ENCODE results near the gene SELENOF. TPM values are rescaled to one million over a fixed set of nuclear protein-coding genes. Genes with fewer than 3 reads are reported as not detected.

Gene SELENOF
- total RNA-seq, 4 donors from 2014 or later = 46.1 to 119 (median 98.0) TPM

DNA sequence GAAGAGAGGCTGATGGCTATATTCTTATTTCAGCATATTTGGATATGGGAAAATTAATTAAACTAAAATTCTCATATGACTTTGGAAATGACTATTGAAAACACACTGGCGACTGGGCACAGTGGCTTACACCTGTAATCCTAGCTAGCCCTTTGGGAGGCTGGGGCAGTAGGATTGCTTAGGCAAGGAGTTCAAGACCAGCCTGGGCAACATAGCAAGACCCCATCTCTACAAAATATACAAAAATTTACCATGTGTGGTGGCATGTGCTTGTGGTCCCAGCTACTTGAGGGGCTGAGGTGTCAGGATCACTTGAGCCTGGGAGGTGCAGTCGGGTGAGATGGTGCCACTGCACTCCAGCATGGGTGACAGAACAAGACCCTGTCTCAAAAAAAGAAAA, 26.7 kb upstream of the SELENOF start:
- Histone ChIP-seq H3K9me3 (no peaks in the 10 kb centered on the region), H3K27ac (no peak overlapping the region), H3K4me3 (no peak overlapping the region), H3K36me3 (no peaks in the 10 kb centered on the region), H3K4me1 (no peaks in the 10 kb centered on the region), H3K27me3 (no peaks in the 10 kb centered on the region)
- no peak for DNase-seq
- 93 to 94% methylated on average over 2 of the region's 2 CpGs for WGBS, 2 donors
- intact Hi-C loops (cut with DNase I) = no loop called here
- TF ChIP-seq, protein P1, sequence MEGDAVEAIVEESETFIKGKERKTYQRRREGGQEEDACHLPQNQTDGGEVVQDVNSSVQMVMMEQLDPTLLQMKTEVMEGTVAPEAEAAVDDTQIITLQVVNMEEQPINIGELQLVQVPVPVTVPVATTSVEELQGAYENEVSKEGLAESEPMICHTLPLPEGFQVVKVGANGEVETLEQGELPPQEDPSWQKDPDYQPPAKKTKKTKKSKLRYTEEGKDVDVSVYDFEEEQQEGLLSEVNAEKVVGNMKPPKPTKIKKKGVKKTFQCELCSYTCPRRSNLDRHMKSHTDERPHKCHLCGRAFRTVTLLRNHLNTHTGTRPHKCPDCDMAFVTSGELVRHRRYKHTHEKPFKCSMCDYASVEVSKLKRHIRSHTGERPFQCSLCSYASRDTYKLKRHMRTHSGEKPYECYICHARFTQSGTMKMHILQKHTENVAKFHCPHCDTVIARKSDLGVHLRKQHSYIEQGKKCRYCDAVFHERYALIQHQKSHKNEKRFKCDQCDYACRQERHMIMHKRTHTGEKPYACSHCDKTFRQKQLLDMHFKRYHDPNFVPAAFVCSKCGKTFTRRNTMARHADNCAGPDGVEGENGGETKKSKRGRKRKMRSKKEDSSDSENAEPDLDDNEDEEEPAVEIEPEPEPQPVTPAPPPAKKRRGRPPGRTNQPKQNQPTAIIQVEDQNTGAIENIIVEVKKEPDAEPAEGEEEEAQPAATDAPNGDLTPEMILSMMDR (IDR thresholded peaks at IDR 0.05) = no peak
- no peak for TF ChIP-seq POLR2A (IDR thresholded peaks at IDR 0.05)

DNA sequence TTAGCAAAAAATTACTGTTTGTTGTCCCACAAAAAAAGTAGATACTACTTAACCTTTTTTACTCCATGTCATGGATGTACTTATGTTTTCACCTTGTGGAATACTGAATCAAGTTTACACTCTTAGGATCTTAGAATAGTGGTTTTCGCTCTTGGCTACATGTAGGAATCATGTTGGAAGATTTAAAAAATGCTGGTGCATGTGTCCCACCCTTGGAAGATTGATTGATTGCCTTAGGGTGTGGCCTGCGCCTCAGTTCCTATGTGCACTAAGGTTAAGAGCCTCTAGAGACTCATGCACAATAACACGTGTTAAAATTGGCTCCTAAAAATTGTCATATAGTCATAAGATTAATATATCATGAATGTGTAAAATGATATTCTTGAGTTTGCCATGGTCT, 25.5 kb upstream of the SELENOF start:
- Histone ChIP-seq H3K4me3 (no peak overlapping the region), H3K27me3 (no peaks in the 10 kb centered on the region), H3K36me3 (no peaks in the 10 kb centered on the region), H3K9me3 (no peaks in the 10 kb centered on the region), H3K4me1 (no peaks in the 10 kb centered on the region), H3K27ac (no peak overlapping the region)
- TF ChIP-seq, protein P1 (IDR thresholded peaks at IDR 0.05) = no peak
- no peak for TF ChIP-seq POLR2A (IDR thresholded peaks at IDR 0.05)
- intact Hi-C loops (cut with DNase I) = no loop called here
- DNase-seq = no peak
- WGBS, 2 donors = 80 to 85% methylated on average over 3 of the region's 3 CpGs

DNA sequence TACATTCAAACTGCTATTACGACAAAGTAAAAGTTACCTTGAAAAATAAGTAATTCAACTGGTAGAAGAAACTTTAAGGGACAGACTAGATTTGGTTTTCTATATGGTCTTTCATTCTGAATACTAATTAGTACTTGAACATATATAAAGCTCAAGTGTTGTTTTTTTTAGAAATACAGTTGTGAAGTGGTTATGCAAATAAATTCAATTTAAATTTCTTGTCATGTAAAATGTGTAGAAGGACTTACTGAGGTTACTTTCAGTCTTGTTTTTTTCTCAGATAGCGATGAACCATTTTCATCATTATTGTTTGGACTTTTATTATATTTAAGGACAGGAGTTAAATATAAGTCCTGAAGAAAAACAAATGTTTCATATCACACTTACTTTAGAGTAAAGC, 24.9 kb upstream of the SELENOF start:
- 90 to 92% methylated on average over 2 of the region's 2 CpGs for WGBS, 2 donors
- Histone ChIP-seq H3K27me3 (no peaks in the 10 kb centered on the region), H3K4me3 (no peak overlapping the region), H3K4me1 (no peaks in the 10 kb centered on the region), H3K27ac (no peak overlapping the region), H3K9me3 (no peaks in the 10 kb centered on the region), H3K36me3 (no peaks in the 10 kb centered on the region)
- no peak for DNase-seq
- no peak for TF ChIP-seq POLR2A (IDR thresholded peaks at IDR 0.05)
- TF ChIP-seq, protein P1 (IDR thresholded peaks at IDR 0.05) = no peak
- intact Hi-C loops (cut with DNase I) = no loop called here

DNA sequence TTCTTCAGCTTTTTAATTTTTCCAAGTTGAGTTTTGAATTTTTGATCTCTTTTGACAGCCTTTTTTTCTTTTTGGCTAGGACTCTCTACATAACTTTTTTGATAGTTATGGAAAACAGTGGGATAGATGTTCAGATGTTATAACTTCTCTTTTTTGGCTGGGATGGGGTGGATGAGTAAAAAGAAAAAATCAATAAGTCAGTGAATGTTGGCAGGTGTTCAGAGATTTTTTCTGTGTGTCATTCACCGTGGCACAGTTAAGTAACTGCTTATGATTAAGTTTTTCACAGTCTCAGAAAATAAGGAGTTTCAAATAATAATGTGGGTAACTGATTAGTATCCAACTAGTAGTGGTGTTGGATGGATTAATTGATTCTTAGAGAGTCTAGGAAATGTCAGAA, 24.5 kb upstream of the SELENOF start:
- DNase-seq = no peak
- intact Hi-C loops (cut with DNase I) = no loop called here
- 13 to 35% methylated on average over 1 of the region's 1 CpG for WGBS, 2 donors
- H3K27ac ChIP-seq = no peak overlapping the region
- no peaks in the 10 kb centered on the region for H3K36me3 ChIP-seq
- H3K4me3 ChIP-seq = no peak overlapping the region
- no peak for TF ChIP-seq POLR2A (IDR thresholded peaks at IDR 0.05)
- TF ChIP-seq, protein P1 (IDR thresholded peaks at IDR 0.05) = no peak
- no peaks in the 10 kb centered on the region for H3K4me1 ChIP-seq
- H3K27me3 ChIP-seq = no peaks in the 10 kb centered on the region
- no peaks in the 10 kb centered on the region for H3K9me3 ChIP-seq

DNA sequence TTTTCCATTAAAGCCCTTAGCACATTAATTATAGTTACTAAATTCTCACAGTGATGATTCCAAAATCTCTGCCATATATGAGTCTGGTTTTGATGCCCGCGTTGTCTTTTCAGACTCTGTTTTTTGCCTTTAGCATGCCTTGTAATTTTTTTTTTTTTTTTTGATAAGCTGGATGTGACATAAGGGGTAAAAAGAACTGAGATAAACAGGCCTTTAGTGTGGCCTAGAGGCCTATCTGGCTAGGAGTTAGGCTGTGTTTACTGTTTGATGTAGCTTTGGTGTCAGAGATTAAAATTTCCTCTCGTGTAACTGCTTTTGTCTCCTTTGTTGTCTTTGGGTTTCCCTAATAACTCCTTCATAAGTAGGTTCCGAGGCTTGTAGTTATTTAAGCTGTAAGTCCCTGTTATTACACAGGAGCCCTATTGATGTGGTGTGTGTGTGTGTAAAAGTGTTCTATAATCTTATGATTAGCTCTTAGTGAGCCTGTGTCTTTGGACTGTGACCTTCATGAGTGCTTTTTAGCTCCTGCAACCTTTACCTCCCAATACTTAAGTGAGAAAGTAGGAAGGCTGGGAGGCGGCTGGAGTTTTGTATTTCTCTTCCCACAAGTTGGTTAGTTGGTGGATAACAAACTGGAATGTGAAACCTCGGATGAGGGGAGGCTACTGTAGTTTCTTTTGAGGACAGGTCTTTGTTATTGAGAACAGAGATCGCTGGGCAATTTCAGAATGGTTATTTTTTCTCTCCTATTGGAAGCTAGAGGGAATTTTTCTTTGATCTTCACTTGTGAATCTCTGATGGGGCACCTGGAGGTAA, 19.8 kb upstream of the SELENOF start:
- WGBS, 2 donors = 82 to 84% methylated on average over 6 to 7 of the region's 7 CpGs
- intact Hi-C loops (cut with DNase I) = no loop called here
- Histone ChIP-seq H3K4me3 (no peak overlapping the region), H3K9me3 (no peaks in the 10 kb centered on the region), H3K36me3 (no peaks in the 10 kb centered on the region), H3K4me1 (no peaks in the 10 kb centered on the region), H3K27me3 (no peaks in the 10 kb centered on the region), H3K27ac (no peak overlapping the region)
- TF ChIP-seq, protein P1 (IDR thresholded peaks at IDR 0.05) = no peak
- TF ChIP-seq POLR2A (IDR thresholded peaks at IDR 0.05) = no peak
- DNase-seq = no peak

All from esophagus squamous epithelium (tissue), 5 donors.